Measurements from ENCODE around the gene TNRC6A. TPM values are rescaled to one million over a fixed set of nuclear protein-coding genes. Genes with fewer than 3 reads are reported as not detected.

TNRC6A gene
- total and polyA plus RNA-seq, 4 donors: 9.3 to 42.3 (median 22.9) TPM

GRCh38 chr16:24730914-24731313 lies 1.5 kb downstream of the TNRC6A start:
- H3K36me3 ChIP-seq (ENCODE audit: control insufficient read depth in 4 of 4, insufficient read depth in 3 of 4, low read depth in 1 of 4, low read length in 3 of 4): peaks cover 0 to 7% (median 2%) of the 10 kb centered on the region in 4 donors
- H3K9me3 ChIP-seq (ENCODE audit: control insufficient read depth in 4 of 4, low read length in 3 of 4): no peaks in the 10 kb centered on the region
- H3K4me1 ChIP-seq (ENCODE audit: control insufficient read depth in 4 of 4, insufficient read depth in 4 of 4, low read length in 3 of 4): peaks cover 10 to 54% (median 49%) of the 10 kb centered on the region in 4 donors
- H3K27me3 ChIP-seq (ENCODE audit: control insufficient read depth in 4 of 4, insufficient read depth in 4 of 4, low read length in 3 of 4): no peaks in the 10 kb centered on the region
- no peak for DNase-seq (ENCODE audit: low spot score)
- 13% methylated on average over 6 of the region's 6 CpGs for WGBS
- peak overlapping the region; percentile 48 to 68 for H3K9ac ChIP-seq (ENCODE audit: low read depth in 1 of 2, low read length in 2 of 2)
- H3K27ac ChIP-seq (ENCODE audit: low read depth in 1 of 2, low read length in 2 of 2): peak overlapping the region; percentile 67 to 83
- peak overlapping the region; percentile 70 to 99 (median 97) for H3K4me3 ChIP-seq (ENCODE audit: low read depth in 1 of 3, low read length in 3 of 3)
- TF ChIP-seq HNF4G (IDR thresholded peaks at IDR 0.05) (no peak), ZBTB33 (IDR thresholded peaks at IDR 0.05) (no peak), NR2F2 (IDR thresholded peaks at IDR 0.05) (no peak), JUND (IDR thresholded peaks at IDR 0.05) (no peak), YY1 (IDR thresholded peaks at IDR 0.05) (no peak), SP1 (IDR thresholded peaks at IDR 0.05) (no peak), FOXA1 (IDR thresholded peaks at IDR 0.05) (no peak), CTCF (IDR thresholded peaks at IDR 0.05; ENCODE audit: low read depth, low read length, missing input control) (no peak), FOXA2 (IDR thresholded peaks at IDR 0.05) (no peak), TAF1 (conservative IDR thresholded peaks at IDR 0.05) (no peak), EGR1 (IDR thresholded peaks at IDR 0.05; ENCODE audit: low read depth in 2 of 2) (no peak)
- TF ChIP-seq, protein P1, sequence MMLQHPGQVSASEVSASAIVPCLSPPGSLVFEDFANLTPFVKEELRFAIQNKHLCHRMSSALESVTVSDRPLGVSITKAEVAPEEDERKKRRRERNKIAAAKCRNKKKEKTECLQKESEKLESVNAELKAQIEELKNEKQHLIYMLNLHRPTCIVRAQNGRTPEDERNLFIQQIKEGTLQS (IDR thresholded peaks at IDR 0.05): no peak

DNA sequence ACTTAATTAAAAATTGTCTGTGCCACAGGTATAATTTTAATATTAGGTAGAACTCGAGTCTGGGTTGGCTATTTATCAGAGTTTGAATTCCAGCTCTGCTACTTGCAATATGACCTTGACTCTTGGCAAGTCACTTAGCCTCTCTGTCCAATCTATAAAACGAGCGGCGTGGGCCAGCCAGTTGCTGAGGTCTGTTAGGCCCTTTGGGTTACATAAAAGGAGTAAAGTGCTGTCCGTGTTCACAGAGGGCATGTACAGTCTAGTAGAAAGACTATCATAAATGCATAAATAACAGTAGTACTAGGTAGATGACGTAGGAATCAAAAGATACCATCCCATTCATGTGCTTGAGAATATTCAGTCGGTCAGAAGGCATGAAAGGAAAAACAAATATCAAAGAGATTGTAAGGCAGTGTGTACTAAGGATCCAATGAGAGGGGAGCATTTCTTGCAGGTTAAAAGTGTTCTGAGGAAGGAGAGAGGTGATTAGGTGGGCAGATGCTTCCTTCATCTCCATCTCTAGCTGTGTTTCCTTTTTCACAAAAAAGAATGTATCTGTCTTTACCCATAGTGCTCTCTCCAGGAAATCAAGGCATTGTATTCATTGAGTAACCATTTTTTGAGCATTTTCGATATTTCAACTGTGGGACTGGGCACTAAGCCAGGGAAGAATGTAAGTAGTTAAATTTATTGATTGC lies 2.4 kb downstream of the TNRC6A start:
- peaks cover 0 to 7% (median 2%) of the 10 kb centered on the region in 4 donors for H3K36me3 ChIP-seq (ENCODE audit: control insufficient read depth in 4 of 4, insufficient read depth in 3 of 4, low read depth in 1 of 4, low read length in 3 of 4)
- no peaks in the 10 kb centered on the region for H3K27me3 ChIP-seq (ENCODE audit: control insufficient read depth in 4 of 4, insufficient read depth in 4 of 4, low read length in 3 of 4)
- no peak for DNase-seq (ENCODE audit: low spot score)
- peak overlapping the region; percentile 67 to 83 for H3K27ac ChIP-seq (ENCODE audit: low read depth in 1 of 2, low read length in 2 of 2)
- peak overlapping the region in 1 of 2 donors; percentile 68 for H3K9ac ChIP-seq (ENCODE audit: low read depth in 1 of 2, low read length in 2 of 2)
- H3K9me3 ChIP-seq (ENCODE audit: control insufficient read depth in 4 of 4, low read length in 3 of 4): no peaks in the 10 kb centered on the region
- TF ChIP-seq NR2F2 (IDR thresholded peaks at IDR 0.05) (no peak), HNF4A (conservative IDR thresholded peaks at IDR 0.05) (peak; percentile 67 to 71), RAD21 (IDR thresholded peaks at IDR 0.05) (peak in 1 of 2 donors; percentile 30), YY1 (IDR thresholded peaks at IDR 0.05) (peak; percentile 31), JUND (IDR thresholded peaks at IDR 0.05) (peak in 1 of 2 donors; percentile 36), HNF4G (IDR thresholded peaks at IDR 0.05) (no peak), REST (IDR thresholded peaks at IDR 0.05) (peak; percentile 59), RXRA (IDR thresholded peaks at IDR 0.05) (peak; percentile 43 to 69), ZBTB33 (IDR thresholded peaks at IDR 0.05) (peak; percentile 37), MAX (IDR thresholded peaks at IDR 0.05) (peak; percentile 21), EGR1 (IDR thresholded peaks at IDR 0.05; ENCODE audit: low read depth in 2 of 2) (no peak)
- TF ChIP-seq, protein P1 (IDR thresholded peaks at IDR 0.05): no peak
- WGBS: 21% methylated on average over 8 of the region's 8 CpGs
- H3K4me3 ChIP-seq (ENCODE audit: low read depth in 1 of 3, low read length in 3 of 3): peak overlapping the region in 2 of 3 donors; percentile 97 to 99
- H3K4me1 ChIP-seq (ENCODE audit: control insufficient read depth in 4 of 4, insufficient read depth in 4 of 4, low read length in 3 of 4): peaks cover 12 to 63% (median 58%) of the 10 kb centered on the region in 4 donors

Data from liver (tissue), 9 donors.